Kidney epithelial cell (primary cell): ENCODE results near the gene UQCC5. TPM values are rescaled to one million over a fixed set of nuclear protein-coding genes. Genes with fewer than 3 reads are reported as not detected.

Source experiments
- DNase-seq: peaks from one replicate; pipeline ENCODE4 v3.0.0-alpha.2; 2010; ENCODE audit warnings: low read depth
- H3K27me3 ChIP-seq: 2 replicates; pipeline ENCODE4 v1.6.0; 2011; ENCODE audit warnings: low read length; ENCODE audit not compliant: control insufficient read depth, insufficient read depth
- H3K36me3 ChIP-seq: 2 replicates; pipeline ENCODE4 v1.5.1; 2011; ENCODE audit warnings: low read length; ENCODE audit not compliant: control insufficient read depth, insufficient read depth
- H3K4me3 ChIP-seq: 2 replicates; pipeline ENCODE4 v1.5.1; 2011; ENCODE audit warnings: low read depth, mild to moderate bottlenecking, control low read depth, low read length
- CTCF ChIP-seq: IDR thresholded peaks from 2 replicates; pipeline ENCODE4 v1.5.1; 2011; ENCODE audit warnings: mild to moderate bottlenecking, moderate library complexity, low read length, control low read depth, inconsistent platforms; ENCODE audit not compliant: insufficient read depth, poor library complexity, severe bottlenecking
- total RNA-seq: library from RNA; depleted of rRNA; stranded (reverse); fragments of >200 nt; gene quantifications from 2 replicates; pipeline ENCODE4 v1.2.3, GENCODE V29; 2015

Gene UQCC5
- total RNA-seq, 1 donor from 2014 or later, result 97.6 TPM

GRCh38 chr3:52534281-52535183, 1.9 kb upstream of the UQCC5 start:
- TF ChIP-seq CTCF, result no peak
- DNase-seq, result no peak
- peak overlapping the region; percentile 54 for H3K4me3 ChIP-seq

GRCh38 chr3:52535411-52536111, 844 bp upstream of the UQCC5 start:
- Histone ChIP-seq H3K36me3 (no peaks in the 10 kb centered on the region), H3K4me3 (no peak overlapping the region), H3K27me3 (no peaks in the 10 kb centered on the region)
- no peak for TF ChIP-seq CTCF
- DNase-seq, result no peak

More at GRCh38 chr3:52534281-52535183, 1.9 kb upstream of the UQCC5 start:
- H3K27me3 ChIP-seq, result no peaks in the 10 kb centered on the region
- no peaks in the 10 kb centered on the region for H3K36me3 ChIP-seq

GRCh38 chr3:52536112-52536368, 365 bp upstream of the UQCC5 start:
- no peaks in the 10 kb centered on the region for H3K36me3 ChIP-seq
- H3K4me3 ChIP-seq, result no peak overlapping the region
- no peak for DNase-seq
- TF ChIP-seq CTCF, result no peak
- H3K27me3 ChIP-seq, result no peaks in the 10 kb centered on the region

GRCh38 chr3:52537165-52537620, 788 bp downstream of the UQCC5 start:
- no peak for TF ChIP-seq CTCF
- DNase-seq, result no peak
- no peaks in the 10 kb centered on the region for H3K36me3 ChIP-seq
- peak overlapping the region; percentile 68 for H3K4me3 ChIP-seq
- H3K27me3 ChIP-seq, result no peaks in the 10 kb centered on the region

GRCh38 chr3:52537726-52538421, 1.5 kb downstream of the UQCC5 start:
- Histone ChIP-seq H3K27me3 (no peaks in the 10 kb centered on the region), H3K4me3 (peak overlapping the region; percentile 68), H3K36me3 (no peaks in the 10 kb centered on the region)
- TF ChIP-seq CTCF, result no peak
- DNase-seq, result no peak
